ENCODE data around the gene SUMO3.

- TF ChIP-seq, protein P1, sequence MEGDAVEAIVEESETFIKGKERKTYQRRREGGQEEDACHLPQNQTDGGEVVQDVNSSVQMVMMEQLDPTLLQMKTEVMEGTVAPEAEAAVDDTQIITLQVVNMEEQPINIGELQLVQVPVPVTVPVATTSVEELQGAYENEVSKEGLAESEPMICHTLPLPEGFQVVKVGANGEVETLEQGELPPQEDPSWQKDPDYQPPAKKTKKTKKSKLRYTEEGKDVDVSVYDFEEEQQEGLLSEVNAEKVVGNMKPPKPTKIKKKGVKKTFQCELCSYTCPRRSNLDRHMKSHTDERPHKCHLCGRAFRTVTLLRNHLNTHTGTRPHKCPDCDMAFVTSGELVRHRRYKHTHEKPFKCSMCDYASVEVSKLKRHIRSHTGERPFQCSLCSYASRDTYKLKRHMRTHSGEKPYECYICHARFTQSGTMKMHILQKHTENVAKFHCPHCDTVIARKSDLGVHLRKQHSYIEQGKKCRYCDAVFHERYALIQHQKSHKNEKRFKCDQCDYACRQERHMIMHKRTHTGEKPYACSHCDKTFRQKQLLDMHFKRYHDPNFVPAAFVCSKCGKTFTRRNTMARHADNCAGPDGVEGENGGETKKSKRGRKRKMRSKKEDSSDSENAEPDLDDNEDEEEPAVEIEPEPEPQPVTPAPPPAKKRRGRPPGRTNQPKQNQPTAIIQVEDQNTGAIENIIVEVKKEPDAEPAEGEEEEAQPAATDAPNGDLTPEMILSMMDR (optimal IDR thresholded peaks at IDR 0.05 in 1 of 3, IDR thresholded peaks at IDR 0.05 in 1 of 3, conservative IDR thresholded peaks at IDR 0.05 in 1 of 3; ENCODE audit: extremely low read depth in 1 of 3, insufficient read depth in 2 of 3, low read length in 3 of 3): no peak
- TF ChIP-seq EZH2 (IDR thresholded peaks at IDR 0.05; ENCODE audit: low read length): no peak
Observed at GRCh38 chr21:44849616-44850130, 31.8 kb upstream of the SUMO3 start.
